GM12865 (cell line): ENCODE measurements around the gene FCRL6.

ENCODE experiments used
- DNase-seq: peaks from one replicate; pipeline ENCODE4 v3.0.0; 2010; ENCODE audit warnings: low read depth
- H3K4me3 ChIP-seq: 2 replicates; pipeline ENCODE4 v1.5.1; 2011; ENCODE audit warnings: mild to moderate bottlenecking, low read depth, low read length, control low read depth
- CTCF ChIP-seq: IDR thresholded peaks from 2 replicates; pipeline ENCODE4 v1.5.1; 2011; ENCODE audit warnings: low read length, control low read depth, low read depth, inconsistent platforms; ENCODE audit not compliant: insufficient read depth; ENCODE audit errors: missing control alignments

Gene FCRL6

GRCh38 chr1:159832309-159832708 lies 30.1 kb downstream of the FCRL6 start:
- H3K4me3 ChIP-seq = no peak overlapping the region
- no peak for TF ChIP-seq CTCF
- DNase-seq = no peak

GRCh38 chr1:159835356-159835755 lies 33.2 kb downstream of the FCRL6 start:
- H3K4me3 ChIP-seq = no peak overlapping the region
- no peak for TF ChIP-seq CTCF
- no peak for DNase-seq

GRCh38 chr1:159835862-159836525 lies 33.8 kb downstream of the FCRL6 start:
- DNase-seq = no peak
- no peak overlapping the region for H3K4me3 ChIP-seq
- TF ChIP-seq CTCF = no peak

GRCh38 chr1:159838715-159839114 lies 36.6 kb downstream of the FCRL6 start:
- no peak overlapping the region for H3K4me3 ChIP-seq
- TF ChIP-seq CTCF = no peak
- DNase-seq = peak; percentile 59

- H3K4me3 ChIP-seq = no peak overlapping the region
- no peak for TF ChIP-seq CTCF
- peak; percentile 72 for DNase-seq
Measured at GRCh38 chr1:159839116-159839849, 37.1 kb downstream of the FCRL6 start.

- DNase-seq = no peak
- no peak for TF ChIP-seq CTCF
- H3K4me3 ChIP-seq = no peak overlapping the region
Measured at GRCh38 chr1:159841749-159842148, 39.6 kb downstream of the FCRL6 start.
